CD1c-positive myeloid dendritic cell (primary cell): ENCODE results near the gene SPNS3.

Experiments used
- DNase-seq: peaks from one replicate; pipeline ENCODE4 v3.0.0-alpha.2; 2016; ENCODE audit errors: extremely low spot score

The SPNS3 gene

DNA sequence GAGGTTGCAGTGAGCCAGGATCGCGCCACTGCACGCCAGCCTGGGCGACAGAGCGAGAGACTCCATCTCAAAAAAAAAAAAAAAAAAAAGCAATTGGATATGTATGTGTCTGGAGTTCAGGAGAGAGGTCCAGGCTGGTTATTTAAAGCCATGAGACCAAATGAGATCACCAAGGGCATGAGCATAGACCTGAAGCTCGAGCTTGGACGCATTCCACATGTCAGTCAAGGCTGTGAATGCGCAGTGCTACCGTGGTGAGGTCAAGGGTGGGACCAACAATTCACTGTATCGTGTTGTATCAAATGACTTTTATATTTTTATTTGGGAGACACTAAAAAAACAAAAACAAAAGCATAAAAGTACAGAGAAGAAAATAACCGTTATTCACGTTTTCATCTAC is 35.8 kb downstream of the SPNS3 start:
- DNase-seq, result no peak

- DNase-seq, result no peak
These were observed 38.5 kb downstream of the SPNS3 start for GRCh38 chr17:4472286-4472685.

GRCh38 chr17:4474093-4474492 is 40.4 kb downstream of the SPNS3 start:
- DNase-seq, result no peak

- no peak for DNase-seq
These were observed 41.3 kb downstream of the SPNS3 start for GRCh38 chr17:4475001-4475400.

- no peak for DNase-seq
These were observed 41.7 kb downstream of the SPNS3 start for GRCh38 chr17:4475463-4475862.

DNA sequence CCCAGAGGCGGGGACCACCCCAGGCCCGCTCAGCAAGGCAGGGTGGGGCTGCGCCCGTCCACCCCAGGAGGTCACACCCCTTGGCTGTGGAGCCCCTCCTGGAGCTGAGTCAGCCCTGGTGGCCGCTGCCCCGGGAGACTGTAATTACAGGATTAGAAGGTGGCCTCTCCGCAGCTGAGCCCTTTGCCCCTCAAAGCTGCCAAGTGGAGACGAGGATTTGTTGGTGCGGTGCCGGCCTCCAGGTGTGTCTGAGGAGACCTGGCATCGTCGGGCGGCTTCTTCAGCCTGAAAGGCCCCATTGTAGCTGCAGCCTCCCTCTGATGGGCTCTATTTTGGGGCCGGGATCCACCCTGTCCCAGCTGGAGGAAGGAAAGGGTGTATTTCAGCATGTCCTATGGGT is 42.3 kb downstream of the SPNS3 start:
- no peak for DNase-seq

GRCh38 chr17:4476511-4477070 is 42.9 kb downstream of the SPNS3 start:
- no peak for DNase-seq

GRCh38 chr17:4477255-4477791 is 43.6 kb downstream of the SPNS3 start:
- no peak for DNase-seq

DNA sequence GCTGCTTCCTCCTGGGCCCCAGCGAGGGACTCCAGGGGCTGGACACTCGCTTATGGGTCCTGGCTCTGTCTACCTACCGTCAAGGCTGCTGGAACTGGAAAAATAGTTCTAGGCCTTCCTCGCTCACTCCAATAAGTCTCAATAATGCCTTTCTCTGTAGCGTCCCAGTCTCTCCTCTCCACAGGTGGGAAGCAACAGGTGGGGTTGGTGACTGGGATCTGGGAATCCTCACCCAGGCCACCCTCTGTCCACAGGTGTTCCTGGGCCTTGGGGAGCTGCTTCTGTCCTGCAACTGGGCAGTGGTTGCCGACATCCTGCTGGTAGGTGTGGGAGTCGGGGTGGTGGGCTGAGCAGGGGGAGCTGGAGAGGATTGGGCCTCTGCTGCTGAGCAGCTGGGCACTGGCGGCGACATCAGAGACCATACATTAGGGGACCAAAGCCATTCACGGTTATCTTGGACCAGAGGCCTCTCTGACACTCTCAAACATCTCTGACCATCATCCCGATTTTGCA is 44.6 kb downstream of the SPNS3 start:
- DNase-seq, result no peak

- no peak for DNase-seq
These were observed 45.7 kb downstream of the SPNS3 start for GRCh38 chr17:4479340-4479981.

DNA sequence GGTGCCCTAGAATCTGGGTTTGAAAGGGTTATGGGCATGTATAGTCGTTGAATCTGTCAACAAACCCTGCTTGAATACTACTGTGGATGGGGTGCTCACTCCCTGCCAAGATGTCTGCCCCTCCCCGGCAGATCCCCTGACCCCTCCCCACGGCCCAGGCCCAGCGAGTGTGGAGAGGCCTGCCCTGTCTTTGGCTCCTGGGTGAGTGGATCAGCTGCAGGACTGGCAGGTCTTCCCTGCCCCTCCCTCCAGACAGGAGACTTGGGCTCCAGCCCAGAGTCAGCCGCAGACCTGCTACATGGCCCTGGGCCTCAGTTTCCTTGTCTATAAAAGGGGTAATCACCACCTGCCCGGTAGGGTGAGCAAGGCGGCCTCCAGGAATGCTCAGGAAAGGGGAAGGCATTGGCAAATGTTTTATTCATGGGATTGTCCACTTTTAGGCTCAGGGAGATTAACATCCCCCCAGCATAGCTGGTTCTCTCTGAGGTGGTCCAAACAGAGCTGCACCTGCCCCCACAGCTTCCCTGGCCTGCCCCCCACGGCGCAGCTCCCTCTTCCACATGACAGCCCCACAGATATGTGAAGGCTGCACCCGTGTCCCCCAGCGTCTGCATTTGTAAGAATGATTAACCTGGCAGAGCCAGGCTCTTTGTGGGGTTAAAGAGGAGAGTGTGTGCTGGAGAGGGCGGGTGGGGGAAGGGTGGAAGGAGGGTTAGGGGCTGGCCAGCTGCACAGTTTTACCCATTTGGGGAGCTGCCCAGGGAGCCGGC is 46.4 kb downstream of the SPNS3 start:
- DNase-seq, result no peak

DNA sequence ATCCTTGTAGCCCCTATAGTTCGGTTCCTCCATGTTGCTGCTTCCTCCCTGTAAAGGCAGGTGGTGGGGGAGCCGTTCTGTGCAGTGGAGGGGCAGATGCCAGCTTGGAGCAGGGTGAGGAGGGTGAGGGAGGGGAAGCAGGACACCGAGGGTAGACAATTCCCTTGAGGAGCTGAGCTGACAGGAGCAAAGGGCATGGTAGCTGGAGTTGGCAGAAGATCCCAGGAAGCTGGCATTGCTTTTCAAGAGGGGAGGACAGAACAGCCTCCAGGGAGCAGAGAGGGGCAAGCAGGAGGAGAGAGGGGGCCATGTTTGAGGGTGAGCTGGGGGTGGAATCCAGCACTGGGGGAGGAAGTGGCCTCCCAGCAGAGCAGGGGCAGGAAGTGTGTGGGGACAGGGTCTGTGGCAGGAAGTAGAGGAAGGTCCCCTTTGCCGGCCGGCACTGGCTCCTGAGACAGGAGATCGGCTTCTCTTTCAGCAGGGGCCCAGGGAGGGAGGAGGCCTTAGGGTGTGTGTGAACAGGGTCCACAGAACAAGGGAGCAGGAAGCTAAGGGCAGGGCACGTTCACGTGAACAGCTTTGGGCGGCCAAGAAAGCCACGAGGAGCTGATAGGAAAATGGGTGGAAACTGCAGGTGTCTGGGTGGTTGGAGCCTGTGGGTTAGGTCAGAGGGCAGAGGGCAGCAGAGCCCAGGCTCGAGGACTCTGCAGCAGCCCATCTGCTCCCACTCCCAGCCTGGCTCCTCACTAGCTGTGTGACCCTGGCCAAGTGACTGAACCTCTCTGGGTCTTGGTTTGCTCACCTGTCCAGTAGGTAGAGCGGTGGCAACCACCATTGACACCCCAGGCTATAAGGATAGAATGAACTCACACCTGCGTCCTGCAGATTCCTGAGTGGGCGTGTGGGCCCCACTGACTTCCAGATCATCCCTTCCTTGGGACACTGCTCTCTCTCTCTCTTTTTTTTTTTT is 47.5 kb downstream of the SPNS3 start:
- DNase-seq, result peak; percentile 36

GRCh38 chr17:4482338-4483011 is 48.7 kb downstream of the SPNS3 start:
- no peak for DNase-seq

DNA sequence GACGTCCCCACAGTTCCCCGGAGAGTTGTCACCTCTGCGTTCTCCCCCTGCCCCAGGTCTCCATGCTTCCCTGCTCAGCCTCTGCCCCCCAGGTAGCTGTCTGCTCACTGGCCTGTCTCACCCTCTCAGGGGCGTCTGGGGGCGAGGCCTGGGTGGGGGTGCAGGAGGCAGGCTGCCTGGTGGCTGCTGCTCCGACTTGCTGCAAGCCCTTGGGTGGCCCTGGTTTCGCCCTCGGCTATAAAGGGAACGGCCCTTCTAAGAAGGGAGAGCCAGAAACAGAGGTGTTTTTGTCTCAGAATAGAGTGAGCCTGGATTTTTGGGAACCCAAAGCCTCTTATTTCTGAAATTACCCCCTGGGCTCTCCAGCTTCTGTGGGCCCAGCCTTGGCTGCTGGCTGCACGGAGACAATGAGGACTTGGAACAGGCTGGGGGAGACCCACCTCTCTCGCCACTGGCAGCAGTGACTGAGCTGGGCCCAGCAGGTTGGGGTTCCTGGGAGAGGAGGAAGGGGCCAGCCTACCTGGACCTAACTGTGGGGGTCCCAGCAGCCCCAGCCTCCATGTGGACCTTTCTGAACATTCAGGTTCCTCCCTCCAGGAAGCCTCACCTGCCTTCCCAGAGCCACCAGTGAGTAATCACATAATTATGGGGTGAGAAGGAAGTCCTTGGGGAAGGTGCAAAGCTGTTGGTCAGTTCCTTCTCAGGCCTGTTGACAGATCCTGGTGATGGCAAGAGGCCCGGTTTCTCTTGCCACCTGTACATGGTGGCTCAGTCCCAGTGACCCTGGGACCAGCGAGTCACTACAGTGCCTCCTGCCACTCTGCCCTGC is 49.5 kb downstream of the SPNS3 start:
- DNase-seq, result no peak

DNA sequence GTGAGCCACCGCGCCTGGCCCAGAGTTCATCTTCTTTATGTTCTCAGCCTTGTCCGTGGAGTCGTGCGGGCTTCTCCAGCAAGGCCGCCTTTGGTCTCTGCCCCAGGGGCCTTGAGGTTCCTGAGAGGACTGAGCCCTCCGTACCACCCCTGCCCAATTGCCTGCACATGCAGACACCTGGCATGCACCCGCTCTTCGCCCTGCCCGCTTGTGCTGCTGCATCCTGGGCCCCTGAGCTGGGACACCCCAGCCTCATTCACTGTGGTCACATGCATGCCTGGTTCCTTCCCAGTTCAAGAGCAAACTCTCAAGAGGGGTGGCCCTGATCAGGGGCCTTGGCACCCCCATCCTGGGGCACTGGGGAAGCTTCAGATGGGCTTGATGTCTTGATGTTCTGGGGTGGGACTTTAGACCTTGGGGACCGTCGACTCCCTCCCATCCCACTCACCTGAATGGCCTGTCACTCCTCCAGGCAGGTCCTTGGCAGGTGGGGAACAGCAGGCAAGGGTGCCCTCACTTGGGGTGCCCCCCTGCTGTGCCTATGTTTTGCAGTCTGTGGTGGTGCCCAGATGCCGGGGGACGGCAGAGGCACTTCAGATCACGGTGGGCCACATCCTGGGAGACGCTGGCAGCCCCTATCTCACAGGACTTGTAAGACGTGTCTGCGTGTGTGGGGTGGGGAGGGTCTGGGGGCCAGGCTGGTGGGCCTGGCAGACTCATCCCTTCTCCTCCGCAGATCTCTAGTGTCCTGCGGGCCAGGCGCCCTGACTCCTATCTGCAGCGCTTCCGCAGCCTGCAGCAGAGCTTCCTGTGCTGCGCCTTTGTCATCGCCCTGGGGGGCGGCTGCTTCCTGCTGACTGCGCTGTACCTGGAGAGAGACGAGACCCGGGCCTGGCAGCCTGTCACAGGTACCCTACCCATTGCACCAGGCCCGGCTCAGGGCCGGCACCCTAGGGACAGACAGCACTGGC is 52.2 kb downstream of the SPNS3 start:
- peak; percentile 25 for DNase-seq

- no peak for DNase-seq
These were observed 53.6 kb downstream of the SPNS3 start for GRCh38 chr17:4487296-4487695.

- no peak for DNase-seq
These were observed 54.3 kb downstream of the SPNS3 start for GRCh38 chr17:4487820-4488716.
